IPS-18a (cell line): ENCODE data around the gene ERH.

Source experiments
- H3K27ac ChIP-seq: one replicate; pipeline ENCODE4 v1.5.1; 2013; ENCODE audit warnings: low read length
- H3K27me3 ChIP-seq: one replicate; pipeline ENCODE4 v1.6.1; 2013; ENCODE audit warnings: mild to moderate bottlenecking, low read length; ENCODE audit not compliant: control insufficient read depth, insufficient read depth
- H3K36me3 ChIP-seq: one replicate; pipeline ENCODE4 v1.6.1; 2013; ENCODE audit warnings: low read depth, low read length; ENCODE audit not compliant: control insufficient read depth
- H3K4me1 ChIP-seq: one replicate; pipeline ENCODE4 v1.6.1; 2013; ENCODE audit warnings: low read depth, low read length; ENCODE audit not compliant: control insufficient read depth
- H3K4me3 ChIP-seq: one replicate; pipeline ENCODE4 v1.5.1; 2013; ENCODE audit warnings: low read length
- H3K9ac ChIP-seq: one replicate; pipeline ENCODE4 v1.6.1; 2013; ENCODE audit warnings: mild to moderate bottlenecking, low read length, moderate library complexity
- H3K9me3 ChIP-seq: one replicate; pipeline ENCODE4 v1.6.1; 2013; ENCODE audit warnings: low read depth, low read length; ENCODE audit not compliant: control insufficient read depth

The ERH gene

DNA sequence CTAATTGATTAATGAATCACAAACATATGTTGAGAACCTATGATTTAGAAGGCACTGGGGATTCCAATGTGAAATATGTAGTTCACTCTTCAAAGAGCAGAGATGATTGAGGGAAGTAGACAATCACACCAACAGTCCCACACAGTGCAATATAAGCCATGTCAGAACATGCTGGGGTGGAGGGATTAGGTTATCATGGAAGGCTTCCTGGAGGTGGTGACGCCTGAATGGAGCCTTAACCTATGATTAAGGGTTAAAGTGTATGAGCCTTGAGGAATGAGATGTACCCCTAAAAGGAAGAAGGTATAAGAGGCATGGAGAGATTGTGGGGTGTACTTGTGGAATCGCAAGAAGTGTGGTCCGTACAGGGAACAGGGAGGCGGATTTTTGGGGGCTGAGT lies 31.3 kb downstream of the ERH start:
- Histone ChIP-seq H3K36me3 (no peaks in the 10 kb centered on the region), H3K9me3 (no peaks in the 10 kb centered on the region), H3K27me3 (no peaks in the 10 kb centered on the region)

DNA sequence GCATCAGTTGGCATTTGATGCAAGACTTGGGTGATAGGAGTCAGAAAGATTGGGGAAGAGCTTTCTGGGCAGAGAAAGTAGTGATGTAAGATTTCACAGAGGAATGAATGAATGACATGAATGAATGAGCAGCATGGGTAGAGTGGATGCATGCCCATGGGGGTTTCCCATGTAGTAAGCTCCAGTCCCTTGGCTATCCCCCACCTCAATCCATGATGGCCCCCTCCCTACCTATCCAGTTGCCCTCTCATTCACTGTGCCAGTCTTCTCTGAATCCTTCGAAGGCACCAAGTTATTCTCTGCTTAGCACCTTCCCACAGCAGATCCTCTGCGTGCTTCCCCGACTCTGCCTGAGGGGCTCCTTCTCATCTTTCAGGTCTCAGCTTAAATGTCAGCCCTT lies 32.0 kb downstream of the ERH start:
- H3K9ac ChIP-seq = no peak overlapping the region
- H3K27me3 ChIP-seq = no peaks in the 10 kb centered on the region
- no peaks in the 10 kb centered on the region for H3K4me1 ChIP-seq
- no peaks in the 10 kb centered on the region for H3K36me3 ChIP-seq
- H3K27ac ChIP-seq = no peak overlapping the region
- no peak overlapping the region for H3K4me3 ChIP-seq
- no peaks in the 10 kb centered on the region for H3K9me3 ChIP-seq

More for the DNA sequence above, 31.3 kb downstream of the ERH start:
- Histone ChIP-seq H3K9ac (no peak overlapping the region), H3K27ac (no peak overlapping the region), H3K4me3 (no peak overlapping the region), H3K4me1 (no peaks in the 10 kb centered on the region)

DNA sequence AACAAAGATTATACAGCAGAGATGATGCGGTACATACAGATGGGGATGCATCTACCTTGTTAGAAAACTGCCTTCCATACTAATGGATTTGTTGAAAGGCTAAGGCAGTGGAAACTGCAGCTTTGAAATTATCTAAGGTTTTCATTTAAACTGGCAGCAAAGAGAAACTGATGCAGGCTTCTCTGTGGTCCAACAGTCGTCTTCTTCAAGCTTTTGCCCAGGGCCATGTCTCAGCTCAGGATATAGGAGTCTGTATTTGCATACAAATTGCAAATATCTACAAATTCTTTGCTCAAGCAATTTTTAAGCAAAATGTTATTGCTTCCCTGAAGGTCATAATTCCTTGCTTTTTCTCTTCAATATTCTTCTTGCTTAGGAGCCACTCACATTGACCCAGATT lies 33.7 kb downstream of the ERH start:
- H3K27me3 ChIP-seq = no peaks in the 10 kb centered on the region
- no peaks in the 10 kb centered on the region for H3K9me3 ChIP-seq
- H3K9ac ChIP-seq = no peak overlapping the region
- H3K4me3 ChIP-seq = no peak overlapping the region
- no peaks in the 10 kb centered on the region for H3K4me1 ChIP-seq
- no peaks in the 10 kb centered on the region for H3K36me3 ChIP-seq
- no peak overlapping the region for H3K27ac ChIP-seq

DNA sequence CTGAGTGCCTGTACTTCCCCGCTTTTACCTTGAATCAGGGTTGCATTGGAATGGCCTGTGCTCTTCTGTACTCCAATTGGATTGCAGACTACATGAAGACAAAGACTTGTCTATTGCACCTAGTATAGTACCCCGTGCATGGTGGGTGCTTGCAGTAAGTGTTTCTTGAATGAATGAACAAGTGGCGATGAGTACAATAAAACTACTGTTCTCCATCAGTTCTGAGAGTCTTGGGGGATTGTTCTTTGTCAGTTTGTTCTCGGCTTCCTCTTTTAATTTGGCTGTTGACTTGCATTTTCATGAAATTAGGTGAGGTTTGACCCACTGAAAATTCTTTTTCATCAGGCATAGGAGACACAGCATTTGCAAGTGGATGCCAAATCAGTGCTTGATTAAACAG lies 34.1 kb downstream of the ERH start:
- Histone ChIP-seq H3K27me3 (no peaks in the 10 kb centered on the region), H3K9ac (no peak overlapping the region), H3K4me1 (no peaks in the 10 kb centered on the region), H3K36me3 (no peaks in the 10 kb centered on the region), H3K27ac (no peak overlapping the region), H3K4me3 (no peak overlapping the region), H3K9me3 (no peaks in the 10 kb centered on the region)

DNA sequence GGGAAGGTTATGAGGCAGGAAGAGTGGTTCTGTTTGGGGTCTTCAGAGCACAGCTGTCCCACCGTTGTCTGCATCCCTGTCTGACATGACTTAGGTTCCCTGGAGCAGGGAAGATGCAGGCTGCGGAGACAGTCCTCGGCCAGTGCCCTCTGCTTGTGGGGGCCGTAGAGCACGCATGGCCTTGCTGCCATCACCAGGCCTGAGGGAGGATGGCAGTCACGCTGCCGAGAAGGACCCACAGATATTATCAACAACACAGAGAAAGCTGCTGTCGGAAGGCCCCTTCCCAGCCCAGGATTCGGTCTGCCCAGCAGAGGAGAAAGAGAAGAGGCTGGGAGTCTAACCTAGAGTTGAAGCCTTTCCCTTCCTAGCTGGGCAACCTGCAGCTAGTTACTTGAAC lies 35.0 kb downstream of the ERH start:
- Histone ChIP-seq H3K9ac (no peak overlapping the region), H3K36me3 (no peaks in the 10 kb centered on the region), H3K27me3 (no peaks in the 10 kb centered on the region), H3K4me3 (no peak overlapping the region), H3K9me3 (no peaks in the 10 kb centered on the region), H3K4me1 (no peaks in the 10 kb centered on the region), H3K27ac (no peak overlapping the region)

DNA sequence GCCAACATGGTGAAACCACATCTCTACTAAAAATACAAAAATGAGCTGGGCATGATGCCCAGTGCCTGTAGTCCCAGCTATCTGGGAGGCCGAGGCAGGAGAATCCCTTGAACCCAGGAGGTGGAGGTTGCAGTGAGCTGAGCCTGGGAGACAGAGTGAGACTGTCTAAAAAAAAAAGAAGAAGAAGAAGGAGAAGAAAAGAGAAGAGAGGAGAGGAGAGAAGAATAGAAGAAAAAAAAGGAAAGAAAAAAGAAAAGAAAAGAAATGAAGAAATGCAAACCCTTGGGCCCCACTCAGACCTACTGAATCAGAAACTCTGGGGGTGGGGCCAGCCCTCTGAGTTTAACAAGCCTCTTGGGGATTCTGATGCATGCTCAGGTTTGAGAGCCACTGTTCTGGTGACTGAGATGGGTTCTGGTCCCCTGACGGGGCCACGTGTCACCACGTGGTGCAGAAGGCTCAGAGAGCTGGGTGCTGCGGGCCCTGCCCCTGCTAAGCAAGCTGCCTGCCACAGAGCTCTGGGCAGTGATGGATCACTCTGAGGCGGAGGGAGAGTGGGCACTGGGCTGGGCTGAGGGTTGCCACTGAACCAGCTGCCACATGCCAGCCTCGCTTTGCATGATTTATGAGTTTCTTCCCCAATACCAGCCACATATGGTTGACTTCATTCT lies 37.5 kb downstream of the ERH start:
- no peak overlapping the region for H3K27ac ChIP-seq
- H3K4me1 ChIP-seq = no peaks in the 10 kb centered on the region
- H3K36me3 ChIP-seq = no peaks in the 10 kb centered on the region
- H3K9ac ChIP-seq = no peak overlapping the region
- no peaks in the 10 kb centered on the region for H3K9me3 ChIP-seq
- no peaks in the 10 kb centered on the region for H3K27me3 ChIP-seq
- no peak overlapping the region for H3K4me3 ChIP-seq

DNA sequence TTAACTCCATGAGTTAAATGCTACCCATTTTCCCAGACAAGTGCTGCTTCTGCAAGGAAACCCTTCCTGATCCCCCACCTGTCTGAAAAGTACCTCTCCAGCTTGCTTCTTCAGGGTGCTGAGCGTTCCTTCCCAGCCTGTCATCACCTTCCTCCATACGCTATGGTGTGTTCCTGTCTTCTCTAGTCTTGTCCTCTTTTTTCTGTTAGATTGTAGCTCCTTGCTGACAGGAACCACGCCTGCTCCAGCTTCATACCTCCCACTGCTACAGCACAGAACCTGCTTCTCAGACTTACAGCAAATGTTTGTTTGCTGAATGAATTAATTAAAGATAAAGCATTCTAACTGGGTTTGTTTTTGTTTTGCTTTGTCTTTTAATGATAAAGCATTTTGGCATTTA lies 39.1 kb downstream of the ERH start:
- H3K36me3 ChIP-seq = no peaks in the 10 kb centered on the region
- H3K9ac ChIP-seq = no peak overlapping the region
- H3K27ac ChIP-seq = no peak overlapping the region
- no peaks in the 10 kb centered on the region for H3K9me3 ChIP-seq
- H3K4me1 ChIP-seq = no peaks in the 10 kb centered on the region
- H3K27me3 ChIP-seq = no peaks in the 10 kb centered on the region
- no peak overlapping the region for H3K4me3 ChIP-seq

DNA sequence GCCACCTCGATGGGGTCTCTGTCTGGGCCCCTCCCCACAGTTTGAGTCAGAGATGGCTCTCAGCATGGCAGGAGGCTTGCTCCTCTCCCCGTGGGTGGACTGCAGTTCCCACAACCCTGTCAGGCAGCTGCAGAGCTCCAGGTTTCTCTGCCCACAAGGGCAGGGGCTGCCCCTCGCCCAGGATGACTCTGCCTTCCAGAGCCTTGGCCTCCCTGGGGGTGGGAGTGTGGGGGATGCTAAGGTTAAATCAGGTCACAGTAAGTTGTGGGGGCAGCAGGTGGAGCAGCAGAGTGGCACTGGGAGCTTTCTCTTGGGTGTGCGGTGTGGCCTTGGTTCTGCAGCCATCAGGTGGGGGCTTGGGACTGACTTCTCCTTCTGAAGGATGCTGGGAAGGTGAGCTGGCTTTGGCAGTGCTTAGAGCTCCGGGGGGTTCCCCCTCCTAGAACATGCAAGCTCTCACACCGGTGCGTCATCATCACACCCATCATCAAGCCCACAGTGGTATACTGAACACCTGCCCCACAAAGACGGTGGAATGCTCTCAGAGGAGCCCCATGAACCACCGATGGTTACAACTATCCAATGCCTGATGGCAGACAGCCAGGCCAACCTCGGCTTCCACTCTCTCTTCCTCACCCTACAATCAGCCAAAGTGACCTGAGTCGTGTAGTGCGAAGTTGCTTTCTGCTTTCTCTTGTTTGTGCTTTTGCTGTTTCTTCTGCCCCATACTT lies 39.7 kb downstream of the ERH start:
- Histone ChIP-seq H3K4me1 (no peaks in the 10 kb centered on the region), H3K4me3 (no peak overlapping the region), H3K27ac (no peak overlapping the region), H3K36me3 (no peaks in the 10 kb centered on the region), H3K9ac (no peak overlapping the region), H3K27me3 (no peaks in the 10 kb centered on the region), H3K9me3 (no peaks in the 10 kb centered on the region)

DNA sequence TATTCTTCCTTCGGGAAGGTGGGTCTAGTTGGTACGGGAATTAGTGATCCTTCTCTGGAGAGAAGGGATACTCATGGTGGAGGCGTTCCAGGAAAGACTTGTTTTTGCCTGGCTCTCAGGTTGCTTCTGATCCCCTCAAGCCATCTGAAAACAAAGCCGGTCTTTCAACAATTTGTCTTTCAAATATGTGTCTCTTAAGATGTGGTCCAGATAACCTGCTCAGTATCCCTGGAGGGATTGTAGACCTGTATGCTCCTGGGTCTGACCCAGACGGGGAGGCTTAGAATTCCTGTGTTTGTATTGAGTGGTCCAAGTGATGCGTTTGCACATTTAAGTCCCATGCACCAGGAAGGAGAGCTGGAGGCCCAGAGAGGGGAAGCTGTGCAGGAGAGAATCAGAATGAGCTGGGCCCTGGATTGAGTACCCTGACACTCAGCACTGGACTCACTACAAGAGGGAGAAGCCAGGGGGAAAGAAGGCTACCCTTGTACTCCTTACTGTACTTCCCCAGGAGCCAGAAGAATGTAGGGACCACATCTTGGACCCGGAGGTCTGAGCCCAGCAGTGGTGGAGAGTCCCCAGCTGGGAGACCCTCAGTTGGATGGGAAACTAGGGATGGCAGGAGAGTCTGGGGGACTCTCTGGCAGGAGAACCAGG lies 40.4 kb downstream of the ERH start:
- Histone ChIP-seq H3K27me3 (no peaks in the 10 kb centered on the region), H3K4me1 (no peaks in the 10 kb centered on the region), H3K4me3 (no peak overlapping the region), H3K9me3 (no peaks in the 10 kb centered on the region), H3K36me3 (no peaks in the 10 kb centered on the region), H3K27ac (no peak overlapping the region), H3K9ac (no peak overlapping the region)

DNA sequence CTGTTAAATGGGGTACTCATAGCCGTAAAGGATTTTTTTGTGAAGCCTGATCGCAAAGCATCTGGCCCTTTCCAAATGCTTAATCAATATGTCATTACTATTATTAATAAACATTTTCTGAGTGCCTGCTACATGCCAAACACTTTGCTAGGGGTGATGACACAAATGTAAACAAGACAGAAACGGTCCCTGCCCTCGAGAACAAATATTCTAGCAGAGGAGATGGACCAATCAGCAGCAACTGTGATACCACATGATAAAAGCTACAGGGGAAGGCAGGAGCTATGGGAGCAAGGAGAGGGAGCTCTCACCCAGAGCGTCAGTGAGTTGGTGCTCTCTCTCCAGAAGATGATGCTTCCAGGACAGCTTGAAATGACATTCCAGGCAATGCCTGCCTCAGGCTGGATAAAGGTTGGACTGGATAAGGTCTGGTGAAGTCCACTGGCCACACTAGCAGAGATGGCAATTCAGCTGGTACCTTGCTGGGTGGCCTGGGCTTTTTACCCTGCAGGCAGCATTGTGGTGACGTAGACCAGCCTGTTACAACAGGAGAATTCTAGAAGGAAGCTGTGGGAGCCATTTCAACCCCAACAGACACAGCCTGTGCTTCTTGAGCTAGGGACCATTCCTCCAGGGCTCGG lies 41.1 kb downstream of the ERH start:
- Histone ChIP-seq H3K4me1 (no peaks in the 10 kb centered on the region), H3K27me3 (no peaks in the 10 kb centered on the region), H3K4me3 (no peak overlapping the region), H3K27ac (no peak overlapping the region), H3K9me3 (no peaks in the 10 kb centered on the region), H3K9ac (no peak overlapping the region), H3K36me3 (no peaks in the 10 kb centered on the region)

DNA sequence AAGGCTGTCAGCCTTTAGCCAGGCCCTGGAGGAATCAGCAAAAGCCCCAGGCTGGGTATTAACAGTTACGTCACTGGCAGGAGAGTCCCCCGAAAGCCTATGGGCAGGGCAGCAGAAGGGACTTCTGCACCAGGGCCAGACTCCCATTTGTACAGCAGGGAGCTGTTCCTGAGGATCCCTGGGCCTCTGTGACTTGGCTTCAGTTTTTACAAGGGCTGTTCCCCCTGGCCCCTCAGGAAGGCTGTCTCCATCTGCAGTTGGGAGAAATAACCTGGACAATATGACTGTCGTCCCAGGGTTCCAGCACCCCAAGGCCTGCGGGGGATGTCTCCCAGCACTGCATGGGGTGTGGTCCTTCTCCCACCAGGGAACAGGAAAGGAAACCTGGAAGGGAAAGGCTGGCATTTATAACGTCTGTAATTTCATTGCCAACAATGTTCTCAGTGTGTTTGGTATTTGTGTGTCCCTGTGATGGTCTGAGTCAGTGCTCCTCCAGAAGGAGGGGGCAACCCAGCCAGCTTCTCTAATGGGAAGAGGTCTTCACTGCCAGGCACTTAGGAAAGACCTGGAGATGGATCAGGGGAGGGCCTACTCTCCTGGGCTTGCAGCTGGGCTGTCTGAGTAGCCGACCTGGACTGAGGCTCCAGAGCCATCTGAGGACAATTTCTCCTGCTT lies 42.4 kb downstream of the ERH start:
- Histone ChIP-seq H3K9me3 (no peaks in the 10 kb centered on the region), H3K4me1 (no peaks in the 10 kb centered on the region), H3K4me3 (no peak overlapping the region), H3K27ac (no peak overlapping the region), H3K36me3 (no peaks in the 10 kb centered on the region), H3K9ac (no peak overlapping the region), H3K27me3 (no peaks in the 10 kb centered on the region)
